ENCODE results near the gene NCKAP5L. TPM values are rescaled to one million over a fixed set of nuclear protein-coding genes. Genes with fewer than 3 reads are reported as not detected.

Gene NCKAP5L
- total RNA-seq, 1 experiment from 2014 or later = 14.3 TPM

GRCh38 chr12:49801141-49802063 lies 26.8 kb downstream of the NCKAP5L start:
- DNase-seq (ENCODE audit: low read depth) = no peak

GRCh38 chr12:49800421-49801140 lies 27.6 kb downstream of the NCKAP5L start:
- no peak for DNase-seq (ENCODE audit: low read depth)

- DNase-seq (ENCODE audit: low read depth) = no peak
Measured at GRCh38 chr12:49798934-49799333, 29.3 kb downstream of the NCKAP5L start.

- DNase-seq (ENCODE audit: low read depth) = no peak
Measured at GRCh38 chr12:49798248-49798647, 30.0 kb downstream of the NCKAP5L start.

- no peak for DNase-seq (ENCODE audit: low read depth)
Measured at GRCh38 chr12:49797449-49797776, 30.8 kb downstream of the NCKAP5L start.

- no peak for DNase-seq (ENCODE audit: low read depth)
Measured at GRCh38 chr12:49796606-49797448, 31.4 kb downstream of the NCKAP5L start.

GRCh38 chr12:49796155-49796554 lies 32.1 kb downstream of the NCKAP5L start:
- DNase-seq (ENCODE audit: low read depth) = no peak

- DNase-seq (ENCODE audit: low read depth) = no peak
Measured at GRCh38 chr12:49795654-49796105, 32.5 kb downstream of the NCKAP5L start.

GRCh38 chr12:49794811-49795653 lies 33.2 kb downstream of the NCKAP5L start:
- DNase-seq (ENCODE audit: low read depth) = no peak

GRCh38 chr12:49794021-49794420 lies 34.2 kb downstream of the NCKAP5L start:
- DNase-seq (ENCODE audit: low read depth) = no peak

- DNase-seq (ENCODE audit: low read depth) = no peak
Measured at GRCh38 chr12:49793620-49794019, 34.6 kb downstream of the NCKAP5L start.

- no peak for DNase-seq (ENCODE audit: low read depth)
Measured at GRCh38 chr12:49792976-49793580, 35.1 kb downstream of the NCKAP5L start.

GRCh38 chr12:49792181-49792970 lies 35.8 kb downstream of the NCKAP5L start:
- no peak for DNase-seq (ENCODE audit: low read depth)

GRCh38 chr12:49791700-49792099 lies 36.5 kb downstream of the NCKAP5L start:
- no peak for DNase-seq (ENCODE audit: low read depth)

GRCh38 chr12:49790741-49791555 lies 37.3 kb downstream of the NCKAP5L start:
- no peak for DNase-seq (ENCODE audit: low read depth)

- no peak for DNase-seq (ENCODE audit: low read depth)
Measured at GRCh38 chr12:49789992-49790391, 38.2 kb downstream of the NCKAP5L start.

- no peak for DNase-seq (ENCODE audit: low read depth)
Measured at GRCh38 chr12:49787672-49788071, 40.5 kb downstream of the NCKAP5L start.

- no peak for DNase-seq (ENCODE audit: low read depth)
Measured at GRCh38 chr12:49784756-49785409, 43.3 kb downstream of the NCKAP5L start.

Measured in Daoy (cell line).